GM18907 (cell line): ENCODE data around the gene ASB1.
"Not testable (repeated sequence)": the region's sequence is repeated elsewhere in the genome, so short reads cannot be mapped to it uniquely, and the experiment has no call there.

Source experiments
- ATAC-seq: cut with Tn5 transposase; IDR thresholded peaks from one replicate; pipeline ENCODE4 v1.9.1; 2021; ENCODE audit warnings: mild to moderate bottlenecking, moderate library complexity; ENCODE audit not compliant: unreplicated experiment

The ASB1 gene

GRCh38 chr2:238403632-238404405 is 22.9 kb upstream of the ASB1 start:
- no peak for ATAC-seq

GRCh38 chr2:238404406-238405216 is 22.1 kb upstream of the ASB1 start:
- ATAC-seq = no peak

GRCh38 chr2:238405217-238405555 is 21.5 kb upstream of the ASB1 start:
- ATAC-seq = not testable (repeated sequence)

- no peak for ATAC-seq
These were observed 20.3 kb upstream of the ASB1 start for GRCh38 chr2:238406221-238406997.

GRCh38 chr2:238406998-238407285 is 19.8 kb upstream of the ASB1 start:
- ATAC-seq = no peak

- ATAC-seq = no peak
These were observed 19.2 kb upstream of the ASB1 start for GRCh38 chr2:238407566-238407965.

GRCh38 chr2:238408615-238409340 is 17.9 kb upstream of the ASB1 start:
- ATAC-seq = no peak

GRCh38 chr2:238409341-238410199 is 17.2 kb upstream of the ASB1 start:
- no peak for ATAC-seq

- ATAC-seq = no peak
These were observed 14.5 kb upstream of the ASB1 start for GRCh38 chr2:238412067-238412767.

GRCh38 chr2:238413368-238413767 is 13.4 kb upstream of the ASB1 start:
- no peak for ATAC-seq

- no peak for ATAC-seq
These were observed 11.5 kb upstream of the ASB1 start for GRCh38 chr2:238415036-238415764.

GRCh38 chr2:238415893-238416292 is 10.8 kb upstream of the ASB1 start:
- ATAC-seq = no peak

GRCh38 chr2:238418196-238418998 is 8.3 kb upstream of the ASB1 start:
- ATAC-seq = no peak

GRCh38 chr2:238418999-238419546 is 7.7 kb upstream of the ASB1 start:
- no peak for ATAC-seq

GRCh38 chr2:238420442-238420841 is 6.3 kb upstream of the ASB1 start:
- no peak for ATAC-seq

GRCh38 chr2:238420878-238421694 is 5.6 kb upstream of the ASB1 start:
- ATAC-seq = no peak

- no peak for ATAC-seq
These were observed 5.1 kb upstream of the ASB1 start for GRCh38 chr2:238421695-238422035.
